ENCODE results near the gene PAPPA2.

DNA sequence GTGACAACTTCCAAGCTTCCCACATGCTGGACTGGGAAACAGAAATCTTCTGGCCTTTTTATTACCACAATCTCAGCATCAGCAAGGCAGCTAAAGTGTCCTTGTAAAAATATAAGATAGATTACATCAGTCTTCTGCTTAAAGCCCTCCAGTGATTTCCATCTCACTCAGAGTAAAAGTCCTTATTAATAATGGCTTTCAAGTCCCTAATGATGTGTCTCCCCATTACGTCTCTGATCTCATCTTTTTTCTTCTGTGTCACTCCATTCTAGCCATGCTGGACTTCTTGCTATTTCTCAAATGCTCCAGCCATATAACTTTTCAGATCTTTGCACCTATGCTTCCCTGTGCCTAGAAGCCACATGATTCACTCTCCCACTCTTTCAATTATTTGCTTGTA lies 22.1 kb downstream of the PAPPA2 start:
- TF ChIP-seq EZH2 (IDR thresholded peaks at IDR 0.05; ENCODE audit: low read length, unreplicated experiment), result no peak
- no peak for TF ChIP-seq EZH2phosphoT487 (IDR thresholded peaks at IDR 0.05; ENCODE audit: borderline replicate concordance, low read length)
- TF ChIP-seq, protein P1, sequence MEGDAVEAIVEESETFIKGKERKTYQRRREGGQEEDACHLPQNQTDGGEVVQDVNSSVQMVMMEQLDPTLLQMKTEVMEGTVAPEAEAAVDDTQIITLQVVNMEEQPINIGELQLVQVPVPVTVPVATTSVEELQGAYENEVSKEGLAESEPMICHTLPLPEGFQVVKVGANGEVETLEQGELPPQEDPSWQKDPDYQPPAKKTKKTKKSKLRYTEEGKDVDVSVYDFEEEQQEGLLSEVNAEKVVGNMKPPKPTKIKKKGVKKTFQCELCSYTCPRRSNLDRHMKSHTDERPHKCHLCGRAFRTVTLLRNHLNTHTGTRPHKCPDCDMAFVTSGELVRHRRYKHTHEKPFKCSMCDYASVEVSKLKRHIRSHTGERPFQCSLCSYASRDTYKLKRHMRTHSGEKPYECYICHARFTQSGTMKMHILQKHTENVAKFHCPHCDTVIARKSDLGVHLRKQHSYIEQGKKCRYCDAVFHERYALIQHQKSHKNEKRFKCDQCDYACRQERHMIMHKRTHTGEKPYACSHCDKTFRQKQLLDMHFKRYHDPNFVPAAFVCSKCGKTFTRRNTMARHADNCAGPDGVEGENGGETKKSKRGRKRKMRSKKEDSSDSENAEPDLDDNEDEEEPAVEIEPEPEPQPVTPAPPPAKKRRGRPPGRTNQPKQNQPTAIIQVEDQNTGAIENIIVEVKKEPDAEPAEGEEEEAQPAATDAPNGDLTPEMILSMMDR (conservative IDR thresholded peaks at IDR 0.05; ENCODE audit: low read depth, low read length), result no peak
